22Rv1 (cell line): Measurements from ENCODE around the gene FZD10.

Source experiments
- CTCF ChIP-seq: fragments of 450-650 bp; IDR thresholded peaks from 2 replicates; pipeline ENCODE4 v1.5.1; 2017; ENCODE audit warnings: mild to moderate bottlenecking
- ZFX ChIP-seq: fragments of 450-650 bp; IDR thresholded peaks from 2 replicates; pipeline ENCODE4 v1.6.1; 2017; ENCODE audit warnings: antibody characterized with exemption, borderline replicate concordance

GRCh38 chr12:130142736-130143135 lies 19.5 kb upstream of the FZD10 start:
- TF ChIP-seq CTCF (no peak), ZFX (no peak)
